H9 (cell line): ENCODE data around the gene EID1. TPM values are rescaled to one million over a fixed set of nuclear protein-coding genes. Genes with fewer than 3 reads are reported as not detected.

ENCODE experiments used
- DNase-seq: peaks from one replicate; pipeline ENCODE4 v3.0.0-alpha.2; 2017
- H2AFZ ChIP-seq: one replicate; pipeline ENCODE4 v1.6.1; 2013; ENCODE audit warnings: mild to moderate bottlenecking, low read length, control low read depth, moderate library complexity
- H2AK5ac ChIP-seq: 2 replicates; pipeline ENCODE4 v1.6.1; 2013; ENCODE audit warnings: low read length, control low read depth, mixed read lengths; ENCODE audit not compliant: insufficient read length
- H2BK120ac ChIP-seq: one replicate; pipeline ENCODE4 v1.6.1; 2013; ENCODE audit warnings: low read depth, mild to moderate bottlenecking, low read length, control low read depth, inconsistent platforms; ENCODE audit not compliant: poor library complexity, severe bottlenecking
- H2BK12ac ChIP-seq: 2 replicates; pipeline ENCODE4 v1.6.1; 2013; ENCODE audit warnings: low read length, control low read depth, mixed read lengths, low read depth; ENCODE audit not compliant: insufficient read length
- H2BK15ac ChIP-seq: 2 replicates; pipeline ENCODE4 v1.6.1; 2013; ENCODE audit warnings: low read depth, low read length, control low read depth
- H2BK20ac ChIP-seq: one replicate; pipeline ENCODE4 v1.6.1; 2013; ENCODE audit warnings: low read depth, mild to moderate bottlenecking, low read length, control low read depth, inconsistent platforms; ENCODE audit not compliant: poor library complexity, severe bottlenecking
- H2BK5ac ChIP-seq: 2 replicates; pipeline ENCODE4 v1.6.1; 2013; ENCODE audit warnings: low read length, control low read depth, mixed read lengths; ENCODE audit not compliant: insufficient read length
- H3K14ac ChIP-seq: 2 replicates; pipeline ENCODE4 v1.6.1; 2013; ENCODE audit warnings: low read length, control low read depth; ENCODE audit not compliant: insufficient read depth
- H3K18ac ChIP-seq: 2 replicates; pipeline ENCODE4 v1.6.1; 2013; ENCODE audit warnings: low read depth, mild to moderate bottlenecking, mixed read lengths, low read length, control low read depth; ENCODE audit not compliant: insufficient read length
- H3K23ac ChIP-seq: 2 replicates; pipeline ENCODE4 v1.6.1; 2013; ENCODE audit warnings: low read length, control low read depth, mixed read lengths, low read depth; ENCODE audit not compliant: insufficient read length
- H3K23me2 ChIP-seq: 2 replicates; pipeline ENCODE4 v1.6.1; 2013; ENCODE audit warnings: low read depth, mild to moderate bottlenecking, mixed read lengths, low read length, control low read depth; ENCODE audit not compliant: insufficient read length, poor library complexity, severe bottlenecking
- H3K27ac ChIP-seq: 2 replicates; pipeline ENCODE4 v1.5.1; 2013; ENCODE audit warnings: low read length, control low read depth, mixed read lengths, low read depth; ENCODE audit not compliant: insufficient read length
- H3K27me3 ChIP-seq: 2 replicates; pipeline ENCODE4 v1.6.1; 2013; ENCODE audit warnings: low read length, control low read depth, inconsistent platforms; ENCODE audit not compliant: insufficient read depth
- H3K4ac ChIP-seq: 2 replicates; pipeline ENCODE4 v1.6.1; 2013; ENCODE audit warnings: low read depth, mild to moderate bottlenecking, control low read depth, inconsistent platforms, low read length, moderate library complexity
- H3K4me1 ChIP-seq: 2 replicates; pipeline ENCODE4 v1.6.1; 2013; ENCODE audit warnings: low read length, control low read depth, inconsistent platforms; ENCODE audit not compliant: insufficient read depth
- H3K4me2 ChIP-seq: 2 replicates; pipeline ENCODE4 v1.6.1; 2013; ENCODE audit warnings: low read length, control low read depth, mixed read lengths; ENCODE audit not compliant: insufficient read length, insufficient read depth
- H3K56ac ChIP-seq: 2 replicates; pipeline ENCODE4 v1.6.1; 2013; ENCODE audit warnings: low read depth, mild to moderate bottlenecking, mixed read lengths, low read length, control low read depth; ENCODE audit not compliant: insufficient read length
- H3K79me1 ChIP-seq: 2 replicates; pipeline ENCODE4 v1.6.1; 2013; ENCODE audit warnings: low read depth, mild to moderate bottlenecking, moderate library complexity, low read length, control low read depth, inconsistent platforms; ENCODE audit not compliant: insufficient read depth, poor library complexity, severe bottlenecking
- H3K79me2 ChIP-seq: 2 replicates; pipeline ENCODE4 v1.6.1; 2013; ENCODE audit warnings: low read length, control low read depth, inconsistent platforms; ENCODE audit not compliant: insufficient read depth
- H3K9ac ChIP-seq: 2 replicates; pipeline ENCODE4 v1.6.1; 2013; ENCODE audit warnings: low read length, control low read depth, mixed read lengths; ENCODE audit not compliant: insufficient read length; ENCODE audit errors: extremely low read depth
- H3K9me3 ChIP-seq: one replicate; pipeline ENCODE4 v1.6.1; 2013; ENCODE audit warnings: low read depth, low read length, inconsistent platforms; ENCODE audit not compliant: control insufficient read depth
- H3T11ph ChIP-seq: one replicate; pipeline ENCODE4 v1.6.1; 2013; ENCODE audit warnings: mild to moderate bottlenecking, low read length, control low read depth, inconsistent platforms
- H4K20me1 ChIP-seq: one replicate; pipeline ENCODE4 v1.6.1; 2013; ENCODE audit not compliant: control insufficient read depth, insufficient read length, insufficient read depth
- H4K5ac ChIP-seq: 2 replicates; pipeline ENCODE4 v1.6.1; 2013; ENCODE audit warnings: low read depth, mild to moderate bottlenecking, mixed read lengths, low read length, control low read depth; ENCODE audit not compliant: insufficient read length
- H4K8ac ChIP-seq: replicated peaks from 2 replicates; pipeline ENCODE4 v1.6.1; 2013; ENCODE audit warnings: low read length, control low read depth, mixed read lengths, low read depth; ENCODE audit not compliant: insufficient read length
- H4K91ac ChIP-seq: 2 replicates; pipeline ENCODE4 v1.6.1; 2013; ENCODE audit warnings: low read depth, mild to moderate bottlenecking, moderate library complexity, mixed read lengths, low read length, control low read depth; ENCODE audit not compliant: insufficient read length
- H3K27ac Mint-ChIP-seq, 3 experiments: 2 replicates in 2 of 3; 3 replicates in 1 of 3; pipeline ENCODE4 v1.8.0; 2020 to 2021; ENCODE audit warnings: mixed read lengths in 3 of 3, mild to moderate bottlenecking in 1 of 3, moderate library complexity in 1 of 3
- H3K27me3 Mint-ChIP-seq: 2 replicates; pipeline ENCODE4 v1.8.0; 2021; ENCODE audit warnings: low read depth, mild to moderate bottlenecking, moderate library complexity, mixed read lengths
- H3K36me3 Mint-ChIP-seq, 3 experiments: 2 replicates in 2 of 3; 3 replicates in 1 of 3; pipeline ENCODE4 v1.8.0; 2020 to 2021; ENCODE audit warnings: low read depth in 3 of 3, mixed read lengths in 3 of 3; ENCODE audit not compliant: insufficient read depth in 1 of 3
- H3K4me1 Mint-ChIP-seq, 2 experiments: 2 replicates each; pipeline ENCODE4 v1.8.0; 2020; ENCODE audit warnings: mixed read lengths in 2 of 2
- H3K4me3 Mint-ChIP-seq, 2 experiments: 2 replicates in 1 of 2; 3 replicates in 1 of 2; pipeline ENCODE4 v1.8.0; 2020 to 2021; ENCODE audit warnings: mild to moderate bottlenecking in 2 of 2, mixed read lengths in 2 of 2, moderate library complexity in 1 of 2
- H3K9me3 Mint-ChIP-seq, 2 experiments: 2 replicates in 1 of 2; 3 replicates in 1 of 2; pipeline ENCODE4 v1.8.0; 2020; ENCODE audit warnings: mild to moderate bottlenecking in 2 of 2, mixed read lengths in 2 of 2, moderate library complexity in 1 of 2
- CTCF ChIP-seq: fragments of 200-600 bp; sonication (generic); conservative IDR thresholded peaks from 3 replicates; pipeline ENCODE4 v1.8.0; 2021; ENCODE audit warnings: antibody characterized with exemption, mild to moderate bottlenecking
- total RNA-seq: library from RNA; stranded (reverse); gene quantifications from 2 replicates; pipeline ENCODE4 v1.2.1, GENCODE V29; 2021

EID1 gene
- total RNA-seq, 1 experiment from 2014 or later: 113 TPM

- TF ChIP-seq CTCF: no peak
- no peaks in the 10 kb centered on the region for H3K36me3 Mint-ChIP-seq
These were observed 6.4 kb upstream of the EID1 start for GRCh38 chr15:48871542-48871941.

More at GRCh38 chr15:48871542-48871941, 6.4 kb upstream of the EID1 start:
- no peak overlapping the region for H3K9ac ChIP-seq
- no peak overlapping the region for H4K8ac ChIP-seq
- Mint-ChIP-seq H3K27me3 (peaks cover 4% of the 10 kb centered on the region), H3K4me1 (0 out of 4 replicates have a peak, but pooled peaks cover 0 to under 1% of the 10 kb centered on the region in 2 experiments), H3K27ac (peak overlapping the region in 1 of 3 experiments; percentile 45; a peak in 1 of 7 replicates), H3K9me3 (no peaks in the 10 kb centered on the region), H3K4me3 (no peak overlapping the region)
- no peak overlapping the region for H2BK5ac ChIP-seq
- no peak overlapping the region for H3K23ac ChIP-seq
- no peak overlapping the region for H3K18ac ChIP-seq
- no peak overlapping the region for H3K4me2 ChIP-seq
- no peaks in the 10 kb centered on the region for H3K9me3 ChIP-seq
- H3K27me3 ChIP-seq: no peaks in the 10 kb centered on the region
- no peak overlapping the region for H2BK15ac ChIP-seq
- no peak overlapping the region for H2BK120ac ChIP-seq
- no peaks in the 10 kb centered on the region for H3K79me2 ChIP-seq
- H3K14ac ChIP-seq: no peak overlapping the region
- H3K56ac ChIP-seq: no peak overlapping the region
- H3K23me2 ChIP-seq: no peaks in the 10 kb centered on the region
- H2BK12ac ChIP-seq: no peak overlapping the region
- no peak overlapping the region for H3K4ac ChIP-seq
- no peaks in the 10 kb centered on the region for H4K20me1 ChIP-seq
- H2BK20ac ChIP-seq: no peak overlapping the region
- no peaks in the 10 kb centered on the region for H3K4me1 ChIP-seq
- H3K79me1 ChIP-seq: no peaks in the 10 kb centered on the region
- H4K5ac ChIP-seq: no peak overlapping the region
- no peak for DNase-seq
- no peak overlapping the region for H4K91ac ChIP-seq
- no peak overlapping the region for H3T11ph ChIP-seq
- H3K27ac ChIP-seq: no peak overlapping the region
- H2AFZ ChIP-seq: no peak overlapping the region
- H2AK5ac ChIP-seq: no peak overlapping the region
